Endothelial cell of umbilical vein (primary cell): Measurements from ENCODE around the gene ARMH3. TPM values are rescaled to one million over a fixed set of nuclear protein-coding genes. Genes with fewer than 3 reads are reported as not detected.

Experiments
- BruUV-seq: library from RNA; stranded (reverse); fragments of 400-500 nt; replicated peaks from 2 replicates; lab custom pipeline; 2021; lab: Mats Ljungman, UMichigan
- CTCF ChIA-PET: fragments of 300-600, 350-600 bp; sonication (Branson Sonifier 250); formaldehyde crosslinking; loops from one replicate; lab custom pipeline; 2021; ENCODE audit warnings: antibody characterized with exemption, inconsistent platforms; lab: Charles Lee
- POLR2A ChIA-PET: fragments of 300-600, 350-600 bp; sonication (Branson Sonifier 250); formaldehyde crosslinking; loops from one replicate; lab custom pipeline; 2021; ENCODE audit warnings: antibody characterized with exemption, inconsistent platforms; lab: Charles Lee
- DNase-seq: peaks from one replicate; pipeline ENCODE4 v3.0.0-alpha.2; 2011; ENCODE audit warnings: low read depth, low spot score
- FAIRE-seq: peaks from 2 replicates; lab custom pipeline; 2011; peaks lifted over from hg19 to GRCh38; lab: Jason Lieb, UNC
- H2AFZ ChIP-seq: 2 replicates; pipeline ENCODE4 v1.6.0; 2012; ENCODE audit warnings: low read depth, low read length, control low read depth, inconsistent platforms
- H3K27ac ChIP-seq: 2 replicates; pipeline ENCODE4 v1.5.1; 2011; ENCODE audit warnings: low read depth, mild to moderate bottlenecking, control low read depth, low read length, moderate library complexity; ENCODE audit not compliant: insufficient read depth
- H3K27me3 ChIP-seq, 2 experiments: 2 replicates each; pipeline versions ENCODE4 v1.6.0 to v1.6.1; 2011; ENCODE audit warnings: low read length in 2 of 2, mixed read lengths in 1 of 2; ENCODE audit not compliant: control insufficient read depth in 2 of 2, insufficient read depth in 2 of 2
- H3K36me3 ChIP-seq, 2 experiments: 2 replicates in 1 of 2; 3 replicates in 1 of 2; pipeline ENCODE4 v1.5.1; 2011; ENCODE audit warnings: low read length in 2 of 2, mild to moderate bottlenecking in 1 of 2, moderate library complexity in 1 of 2; ENCODE audit not compliant: control insufficient read depth in 2 of 2, insufficient read depth in 2 of 2; ENCODE audit errors: extremely low read depth in 1 of 2
- H3K4me1 ChIP-seq: 3 replicates; pipeline ENCODE4 v1.5.1; 2011; ENCODE audit warnings: mild to moderate bottlenecking, low read length; ENCODE audit not compliant: control insufficient read depth, insufficient read depth; ENCODE audit errors: extremely low read depth
- H3K4me2 ChIP-seq: 2 replicates; pipeline ENCODE4 v1.6.1; 2011; ENCODE audit warnings: low read length, control low read depth, mixed read lengths; ENCODE audit not compliant: insufficient read depth
- H3K4me3 ChIP-seq, 3 experiments: fragments of 200-600 bp in 1 of 3; sonication (generic), shearing (Covaris generic) in 1 of 3; replicated peaks in 1 of 3; 2 replicates each; pipeline ENCODE4 v1.5.1; 2011 to 2016; ENCODE audit warnings: control low read depth in 3 of 3, low read length in 3 of 3, mild to moderate bottlenecking in 2 of 3, inconsistent platforms in 1 of 3, low read depth in 1 of 3, moderate library complexity in 1 of 3; ENCODE audit not compliant: insufficient read depth in 1 of 3
- H3K79me2 ChIP-seq: 2 replicates; pipeline ENCODE4 v1.6.0; 2012; ENCODE audit warnings: low read length, inconsistent platforms; ENCODE audit not compliant: control insufficient read depth, insufficient read depth
- H3K9ac ChIP-seq: replicated peaks from 2 replicates; pipeline ENCODE3; 2011; ENCODE audit warnings: low read length, control low read depth; ENCODE audit not compliant: insufficient read depth; ENCODE audit errors: extremely low read depth
- H3K9me1 ChIP-seq: replicated peaks from 3 replicates; pipeline ENCODE4 v1.6.0; 2011; ENCODE audit warnings: mild to moderate bottlenecking, low read length; ENCODE audit not compliant: control insufficient read depth, insufficient read depth; ENCODE audit errors: extremely low read depth
- H3K9me3 ChIP-seq: replicated peaks from 2 replicates; pipeline ENCODE4 v1.5.1; 2012; ENCODE audit warnings: low read length, inconsistent platforms; ENCODE audit not compliant: control insufficient read depth, insufficient read depth
- H4K20me1 ChIP-seq: replicated peaks from 2 replicates; pipeline ENCODE3; 2011; ENCODE audit warnings: mild to moderate bottlenecking, low read length; ENCODE audit not compliant: control insufficient read depth, insufficient read depth; ENCODE audit errors: extremely low read depth
- EZH2 ChIP-seq: IDR thresholded peaks from 2 replicates; pipeline ENCODE4 v1.6.1; 2012; ENCODE audit warnings: borderline replicate concordance, low read depth, mild to moderate bottlenecking, moderate library complexity, low read length, inconsistent platforms; ENCODE audit not compliant: severe bottlenecking
- FOS ChIP-seq: IDR thresholded peaks from 2 replicates; pipeline ENCODE4 v1.6.1; 2011; ENCODE audit warnings: mild to moderate bottlenecking, low read length, moderate library complexity, borderline replicate concordance; ENCODE audit not compliant: insufficient read depth
- GATA2 ChIP-seq: IDR thresholded peaks from 2 replicates; pipeline ENCODE4 v1.7.0; 2011; ENCODE audit warnings: low read depth, mild to moderate bottlenecking, moderate library complexity, mixed read lengths, low read length; ENCODE audit not compliant: insufficient read length, insufficient read depth
- JUN ChIP-seq: IDR thresholded peaks from 2 replicates; pipeline ENCODE4 v1.6.1; 2011; ENCODE audit warnings: borderline replicate concordance, low read depth; ENCODE audit not compliant: insufficient read length, insufficient read depth
- MYC ChIP-seq: IDR thresholded peaks from one replicate; pipeline ENCODE4 v1.6.1; 2011; ENCODE audit warnings: mild to moderate bottlenecking, low read depth, low read length
- POLR2A ChIP-seq: IDR thresholded peaks from 2 replicates; pipeline ENCODE4 v1.6.1; 2012; ENCODE audit warnings: low read depth, mild to moderate bottlenecking, control low read depth, low read length
- POLR2AphosphoS5 ChIP-seq: IDR thresholded peaks from 2 replicates; pipeline ENCODE4 v1.6.1; 2012; ENCODE audit warnings: low read depth, mild to moderate bottlenecking, control low read depth, low read length, moderate library complexity; ENCODE audit not compliant: insufficient read depth
- dilution Hi-C: fragments of 300-500 bp; cut with MboI; formaldehyde crosslinking; loops from one replicate; pipeline ENCODE4 v1.15.0; 2019; ENCODE audit warnings: low sequenced_read_pairs; ENCODE audit not compliant: extremely low pct_ligation_motif_present
- intact Hi-C: fragments of 100-400 bp; cut with micrococcal nuclease; formaldehyde crosslinking; loops from one replicate; pipeline ENCODE4 v1.10.0; 2022
- polyA plus RNA-seq, 4 experiments: library from polyadenylated mRNA; depleted of rRNA in 3 of 4; stranded (reverse) in 3 of 4; unstranded in 1 of 4; fragments of >200 nt; gene quantifications; 2 replicates each; pipeline versions ENCODE4 v1.2.1 to v1.2.3, GENCODE V29; 2011 to 2012; ENCODE audit warnings: missing spikeins in 1 of 4
- total RNA-seq: library from RNA; stranded (reverse); gene quantifications from 2 replicates; pipeline ENCODE4 v1.2.3, GENCODE V29; 2021
- TF ChIP-seq, protein P1 (sequence below), 2 donors: IDR thresholded peaks; 1 replicate in 1 of 2; 2 replicates in 1 of 2; pipeline ENCODE4 v1.5.1; 2011; ENCODE audit warnings: low read length in 2 of 2, mild to moderate bottlenecking in 2 of 2, moderate library complexity in 2 of 2, control low read depth in 1 of 2, inconsistent platforms in 1 of 2, low read depth in 1 of 2; ENCODE audit not compliant: insufficient read depth in 1 of 2; ENCODE audit errors: extremely low read depth in 1 of 2
- TF ChIP-seq, protein P2 (sequence below): IDR thresholded peaks from 2 replicates; pipeline ENCODE4 v1.6.1; 2011; ENCODE audit not compliant: insufficient read depth, insufficient read length

Gene ARMH3
- total and polyA plus RNA-seq, 2 donors (not counting 3 experiments of a cell fraction or from before 2014, with no cell fraction given): 13.1 to 17.6 TPM

DNA sequence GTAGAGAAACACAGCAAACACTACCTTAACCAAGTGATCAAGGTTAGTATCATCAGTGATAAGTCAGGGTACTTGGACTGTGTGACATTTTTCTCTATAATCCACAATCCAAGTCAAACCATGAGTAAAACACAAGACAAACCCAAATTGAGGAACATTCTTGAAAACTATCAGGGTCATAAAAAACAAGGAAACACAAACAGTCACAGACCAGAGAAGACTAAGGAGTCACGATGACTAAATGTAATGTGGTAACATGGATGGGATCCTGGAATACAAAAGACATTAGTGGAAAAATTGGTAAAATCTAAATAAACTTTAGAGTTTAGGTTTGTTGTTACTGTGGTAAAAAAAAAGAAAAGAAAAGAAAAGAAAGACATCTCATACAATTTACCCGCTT lies 103.8 kb downstream of the ARMH3 start:
- Histone ChIP-seq H4K20me1 (no peaks in the 10 kb centered on the region), H3K9me3 (no peaks in the 10 kb centered on the region), H3K4me3 (no peak overlapping the region), H3K27ac (no peak overlapping the region), H3K4me2 (no peak overlapping the region), H3K36me3 (no peaks in the 10 kb centered on the region), H3K27me3 (no peaks in the 10 kb centered on the region), H2AFZ (no peak overlapping the region), H3K9ac (no peak overlapping the region), H3K79me2 (no peaks in the 10 kb centered on the region), H3K4me1 (no peaks in the 10 kb centered on the region), H3K9me1 (no peaks in the 10 kb centered on the region)
- ChIA-PET POLR2A (no interaction called here), CTCF (no interaction called here)
- DNase-seq (no peak), FAIRE-seq (no peak)
- TF ChIP-seq, protein P1, sequence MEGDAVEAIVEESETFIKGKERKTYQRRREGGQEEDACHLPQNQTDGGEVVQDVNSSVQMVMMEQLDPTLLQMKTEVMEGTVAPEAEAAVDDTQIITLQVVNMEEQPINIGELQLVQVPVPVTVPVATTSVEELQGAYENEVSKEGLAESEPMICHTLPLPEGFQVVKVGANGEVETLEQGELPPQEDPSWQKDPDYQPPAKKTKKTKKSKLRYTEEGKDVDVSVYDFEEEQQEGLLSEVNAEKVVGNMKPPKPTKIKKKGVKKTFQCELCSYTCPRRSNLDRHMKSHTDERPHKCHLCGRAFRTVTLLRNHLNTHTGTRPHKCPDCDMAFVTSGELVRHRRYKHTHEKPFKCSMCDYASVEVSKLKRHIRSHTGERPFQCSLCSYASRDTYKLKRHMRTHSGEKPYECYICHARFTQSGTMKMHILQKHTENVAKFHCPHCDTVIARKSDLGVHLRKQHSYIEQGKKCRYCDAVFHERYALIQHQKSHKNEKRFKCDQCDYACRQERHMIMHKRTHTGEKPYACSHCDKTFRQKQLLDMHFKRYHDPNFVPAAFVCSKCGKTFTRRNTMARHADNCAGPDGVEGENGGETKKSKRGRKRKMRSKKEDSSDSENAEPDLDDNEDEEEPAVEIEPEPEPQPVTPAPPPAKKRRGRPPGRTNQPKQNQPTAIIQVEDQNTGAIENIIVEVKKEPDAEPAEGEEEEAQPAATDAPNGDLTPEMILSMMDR (IDR thresholded peaks at IDR 0.05; ENCODE audit: extremely low read depth in 1 of 2, insufficient read depth in 1 of 2, low read depth in 1 of 2, low read length in 2 of 2): no peak
- TF ChIP-seq EZH2 (no peak), GATA2 (no peak), JUN (no peak), POLR2AphosphoS5 (no peak), FOS (no peak), MYC (no peak), POLR2A (no peak)
- TF ChIP-seq, protein P2, sequence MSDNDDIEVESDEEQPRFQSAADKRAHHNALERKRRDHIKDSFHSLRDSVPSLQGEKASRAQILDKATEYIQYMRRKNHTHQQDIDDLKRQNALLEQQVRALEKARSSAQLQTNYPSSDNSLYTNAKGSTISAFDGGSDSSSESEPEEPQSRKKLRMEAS: no peak
- intact Hi-C loops (no loop called here), dilution Hi-C loops (no loop called here)
- no TSS peak for BruUV-seq
